KOPT-K1 (cell line): ENCODE measurements around the gene OR2V2.
A peak's percentile ranks its signal among the peaks of the same experiment; 100 is the strongest.
"Not testable (repeated sequence)": the region's sequence is repeated elsewhere in the genome, so short reads cannot be mapped to it uniquely, and the experiment has no call there.

ENCODE experiments used
- H3K27ac ChIP-seq: fragments of 200-600 bp; sonication (generic); 2 replicates; pipeline ENCODE4 v1.5.1; 2016; ENCODE audit warnings: antibody characterized with exemption, mild to moderate bottlenecking, low read depth, low read length; ENCODE audit not compliant: poor library complexity, severe bottlenecking
- H3K36me3 ChIP-seq: fragments of 200-600 bp; sonication (generic); 2 replicates; pipeline ENCODE4 v1.5.1; 2017; ENCODE audit warnings: antibody characterized with exemption, mild to moderate bottlenecking, low read length, moderate library complexity; ENCODE audit not compliant: insufficient read depth
- H3K9me3 ChIP-seq: fragments of 200-600 bp; sonication (generic); 2 replicates; pipeline ENCODE4 v1.5.1; 2017; ENCODE audit warnings: antibody characterized with exemption, low read length, mild to moderate bottlenecking; ENCODE audit not compliant: insufficient read depth, poor library complexity, severe bottlenecking

Gene OR2V2

DNA sequence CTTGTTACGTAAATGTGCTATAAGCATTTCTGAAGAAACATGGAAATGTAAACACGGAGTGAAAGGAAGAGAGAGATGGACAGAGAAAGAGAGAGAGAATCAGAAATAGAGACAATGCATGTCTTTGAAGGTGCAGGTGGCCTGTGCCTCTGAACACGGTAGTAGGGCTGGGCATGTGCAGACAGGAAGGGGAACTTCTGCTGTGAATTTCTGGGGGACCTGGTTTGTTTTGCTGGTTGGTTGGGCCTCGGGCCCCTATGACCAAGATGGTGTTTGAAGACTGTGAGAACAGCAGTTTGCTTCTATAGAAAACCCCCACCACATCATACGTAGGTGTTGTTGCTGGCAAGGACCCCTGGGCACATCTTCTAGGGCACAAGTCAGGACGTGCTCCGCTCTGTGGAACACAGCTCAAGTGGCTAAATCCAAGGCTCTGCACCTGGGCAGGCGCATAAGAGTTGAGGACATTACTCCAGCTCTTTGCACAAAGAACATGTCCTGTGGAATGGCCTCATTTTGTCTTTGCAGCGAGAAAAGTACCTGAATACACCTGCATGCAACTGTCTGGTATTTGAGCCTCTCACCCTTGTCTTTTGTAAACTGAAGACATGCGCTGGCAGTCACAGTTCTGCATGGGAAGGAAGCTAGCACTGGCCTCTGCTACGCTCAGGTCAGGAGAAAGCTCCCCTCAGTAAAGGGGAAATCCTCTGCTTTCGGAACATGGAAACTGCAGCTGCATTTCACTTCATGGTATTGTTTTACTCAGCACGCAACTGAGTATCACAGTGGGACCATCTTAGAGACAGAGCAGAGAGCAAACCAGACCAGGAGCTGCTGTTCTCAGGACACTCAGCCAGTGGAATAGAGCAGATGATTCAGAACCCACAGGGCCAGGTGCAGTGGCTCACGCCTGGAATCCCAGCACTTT is 2.7 kb downstream of the OR2V2 start:
- no peaks in the 10 kb centered on the region for H3K36me3 ChIP-seq
- no peak overlapping the region for H3K27ac ChIP-seq
- H3K9me3 ChIP-seq = peaks cover 10% of the 10 kb centered on the region

DNA sequence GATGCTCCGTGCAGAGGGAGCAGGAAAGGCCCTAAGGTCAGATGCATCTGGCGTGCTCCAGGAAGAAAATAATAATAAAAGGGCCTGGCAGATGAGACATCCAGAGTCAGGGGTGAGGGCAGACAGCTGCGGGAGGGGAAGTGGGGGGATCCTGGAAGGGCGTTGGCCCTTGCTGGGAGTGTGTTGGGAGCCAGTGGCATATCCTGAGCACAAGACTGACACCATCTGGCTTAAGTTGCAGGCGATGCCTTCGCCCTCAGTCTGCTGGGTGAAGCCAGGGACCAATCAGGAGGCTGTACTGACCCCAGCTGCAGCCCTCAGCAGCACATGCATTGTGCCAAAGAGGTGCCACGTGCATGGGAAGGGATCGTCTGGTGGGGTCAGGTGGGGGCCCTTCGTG is 3.8 kb downstream of the OR2V2 start:
- Histone ChIP-seq H3K9me3 (no peaks in the 10 kb centered on the region), H3K36me3 (no peaks in the 10 kb centered on the region), H3K27ac (no peak overlapping the region)

DNA sequence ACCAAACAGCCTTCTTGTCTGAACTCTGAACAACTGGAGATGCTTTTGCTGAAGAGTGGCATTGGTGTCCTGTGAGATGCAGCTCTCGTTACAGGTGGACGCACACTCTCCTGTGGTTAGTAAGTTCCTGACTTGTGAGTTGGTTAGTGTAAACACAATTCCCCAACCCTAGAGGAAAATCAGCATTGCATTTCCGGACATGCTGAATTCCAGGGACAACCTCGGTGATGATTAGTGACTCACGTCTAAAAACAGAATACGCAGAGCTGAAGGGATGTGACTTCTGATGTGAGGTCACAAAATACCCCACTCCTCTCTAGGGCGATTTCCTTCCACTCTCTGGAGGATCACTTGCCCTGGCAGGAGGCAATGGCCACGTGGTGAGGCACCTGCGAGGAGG is 5.0 kb downstream of the OR2V2 start:
- Histone ChIP-seq H3K27ac (no peak overlapping the region), H3K36me3 (no peaks in the 10 kb centered on the region), H3K9me3 (no peaks in the 10 kb centered on the region)

DNA sequence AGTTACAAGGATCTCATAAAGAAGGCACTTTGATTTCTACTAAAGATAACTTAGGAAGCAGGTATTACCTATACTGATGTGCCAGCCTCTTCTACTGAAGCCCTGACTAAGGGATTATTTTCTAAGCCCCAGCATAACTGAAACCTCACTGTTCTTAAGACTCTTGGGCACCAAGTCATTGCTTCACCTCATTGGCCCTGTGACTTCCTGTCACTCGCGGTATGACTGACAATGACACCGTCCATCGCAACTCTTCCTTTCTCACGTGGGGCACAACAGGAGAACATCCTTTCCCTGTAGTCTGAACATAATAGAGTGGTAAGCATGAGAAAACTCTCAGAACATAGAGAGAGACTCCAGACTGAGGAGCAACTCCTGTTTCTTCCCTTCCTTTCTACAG is 6.4 kb downstream of the OR2V2 start:
- H3K27ac ChIP-seq = no peak overlapping the region
- no peaks in the 10 kb centered on the region for H3K36me3 ChIP-seq
- H3K9me3 ChIP-seq = no peaks in the 10 kb centered on the region

DNA sequence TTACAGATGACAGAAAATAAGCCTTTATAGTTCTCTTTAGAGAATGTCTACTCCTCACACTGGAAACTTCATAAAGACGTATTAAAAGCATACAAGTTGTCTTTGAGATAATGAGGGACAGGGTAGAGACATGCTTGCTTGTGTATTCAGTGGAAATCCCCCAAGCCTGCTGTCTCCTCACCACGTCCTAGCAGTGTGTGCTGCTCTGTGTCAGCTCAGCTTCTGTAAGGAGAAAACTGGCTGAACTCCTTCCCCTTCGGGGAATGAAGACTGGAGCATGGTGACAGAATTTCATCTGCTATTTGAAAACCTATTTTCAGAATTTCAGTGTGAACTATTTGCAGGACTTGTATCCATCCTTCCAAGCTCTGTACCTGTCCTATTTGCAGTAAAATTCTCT is 9.4 kb downstream of the OR2V2 start:
- no peaks in the 10 kb centered on the region for H3K36me3 ChIP-seq
- no peaks in the 10 kb centered on the region for H3K9me3 ChIP-seq
- H3K27ac ChIP-seq = no peak overlapping the region

DNA sequence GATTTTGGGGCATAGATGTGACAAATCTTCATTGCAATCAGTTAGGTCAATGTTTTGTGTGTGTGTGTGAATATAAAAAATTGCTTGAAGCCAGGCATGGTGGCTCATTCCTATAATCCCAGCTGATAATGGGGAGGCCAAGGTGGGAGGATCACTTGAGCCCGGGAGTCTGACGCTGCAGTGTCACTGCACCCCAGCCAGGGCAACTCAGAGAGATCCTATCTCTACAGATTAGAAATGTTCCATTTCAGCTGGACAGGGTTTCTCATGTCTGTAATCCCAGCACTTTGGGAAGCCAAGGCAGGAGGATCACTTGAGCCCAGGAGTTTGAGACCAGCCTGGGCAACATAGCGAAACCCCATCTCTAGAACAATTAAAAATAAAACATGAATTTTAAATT is 11.5 kb downstream of the OR2V2 start:
- Histone ChIP-seq H3K9me3 (no peaks in the 10 kb centered on the region), H3K36me3 (no peaks in the 10 kb centered on the region), H3K27ac (no peak overlapping the region)

DNA sequence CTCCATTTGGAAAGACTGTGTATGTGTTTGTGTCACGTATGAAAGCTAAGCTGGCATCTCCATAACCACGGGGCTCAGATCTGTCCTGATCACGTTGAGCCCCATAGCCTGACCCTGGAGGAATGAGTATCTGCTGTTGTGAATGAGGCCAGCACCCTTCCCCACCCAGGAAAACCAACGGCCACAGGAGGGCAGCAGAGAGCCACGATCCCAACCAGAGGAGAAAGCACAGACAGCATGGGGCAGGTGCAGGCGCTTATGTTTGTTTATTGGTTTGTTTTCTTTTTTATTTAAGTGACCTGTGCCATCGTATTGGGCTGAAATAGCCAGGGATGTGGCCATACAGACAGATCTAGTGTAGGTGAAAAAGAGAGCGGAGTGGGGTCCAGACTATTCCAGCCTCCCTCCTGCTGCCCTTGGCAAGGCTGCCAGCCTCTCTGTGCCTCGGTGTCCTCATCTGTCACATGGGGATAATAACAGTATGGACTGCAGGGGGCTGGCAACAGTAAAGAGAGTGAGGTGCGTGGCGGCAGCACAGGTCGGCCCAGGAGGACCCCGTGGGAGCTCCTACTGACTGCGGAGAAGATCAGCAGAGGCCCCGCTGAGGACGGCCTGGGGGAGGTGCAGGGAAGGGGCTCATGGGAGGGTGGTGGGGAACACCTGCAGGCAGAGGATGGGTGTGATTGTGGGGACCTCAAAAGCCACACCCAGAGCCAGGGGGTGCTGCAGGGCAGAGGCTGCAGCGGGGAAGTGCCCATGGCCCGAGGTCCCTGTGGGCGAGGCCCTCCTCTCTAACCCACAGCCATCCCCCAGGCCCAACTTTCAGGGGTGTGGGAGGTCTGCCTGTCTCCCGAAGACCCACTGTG is 12.1 kb downstream of the OR2V2 start:
- Histone ChIP-seq H3K36me3 (no peaks in the 10 kb centered on the region), H3K9me3 (no peaks in the 10 kb centered on the region), H3K27ac (peak overlapping the region; percentile 52)

DNA sequence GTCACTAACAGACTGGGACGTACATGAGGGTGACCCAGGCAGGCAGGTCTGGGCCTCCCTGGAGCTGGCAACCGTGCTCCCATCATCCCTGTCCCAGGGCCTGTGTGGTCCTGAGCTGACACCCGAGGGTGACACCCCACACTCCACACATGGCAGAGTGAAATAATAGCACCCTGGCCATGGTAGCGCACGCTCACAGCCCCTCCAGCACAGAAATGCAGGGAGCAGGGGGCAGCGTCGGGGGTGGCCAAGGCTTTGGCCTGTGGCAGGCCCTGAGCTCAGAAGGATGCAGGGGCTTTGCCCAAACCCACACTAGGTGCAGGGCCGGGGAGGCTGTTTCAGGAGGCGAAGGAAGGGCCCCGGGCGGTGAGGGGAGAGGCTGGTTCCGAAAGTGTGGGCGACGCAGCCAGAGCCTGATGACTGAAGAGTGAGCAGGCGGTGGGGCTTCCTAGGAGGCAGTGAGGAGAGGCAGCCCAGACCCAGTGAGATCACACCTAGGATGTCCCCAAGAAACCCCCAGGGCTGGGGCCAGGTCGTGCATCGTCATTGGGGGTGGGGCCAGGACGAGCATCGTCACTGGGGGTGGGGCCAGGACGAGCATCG is 12.9 kb downstream of the OR2V2 start:
- H3K36me3 ChIP-seq = no peaks in the 10 kb centered on the region
- H3K9me3 ChIP-seq = no peaks in the 10 kb centered on the region
- H3K27ac ChIP-seq = peak overlapping the region; percentile 52

DNA sequence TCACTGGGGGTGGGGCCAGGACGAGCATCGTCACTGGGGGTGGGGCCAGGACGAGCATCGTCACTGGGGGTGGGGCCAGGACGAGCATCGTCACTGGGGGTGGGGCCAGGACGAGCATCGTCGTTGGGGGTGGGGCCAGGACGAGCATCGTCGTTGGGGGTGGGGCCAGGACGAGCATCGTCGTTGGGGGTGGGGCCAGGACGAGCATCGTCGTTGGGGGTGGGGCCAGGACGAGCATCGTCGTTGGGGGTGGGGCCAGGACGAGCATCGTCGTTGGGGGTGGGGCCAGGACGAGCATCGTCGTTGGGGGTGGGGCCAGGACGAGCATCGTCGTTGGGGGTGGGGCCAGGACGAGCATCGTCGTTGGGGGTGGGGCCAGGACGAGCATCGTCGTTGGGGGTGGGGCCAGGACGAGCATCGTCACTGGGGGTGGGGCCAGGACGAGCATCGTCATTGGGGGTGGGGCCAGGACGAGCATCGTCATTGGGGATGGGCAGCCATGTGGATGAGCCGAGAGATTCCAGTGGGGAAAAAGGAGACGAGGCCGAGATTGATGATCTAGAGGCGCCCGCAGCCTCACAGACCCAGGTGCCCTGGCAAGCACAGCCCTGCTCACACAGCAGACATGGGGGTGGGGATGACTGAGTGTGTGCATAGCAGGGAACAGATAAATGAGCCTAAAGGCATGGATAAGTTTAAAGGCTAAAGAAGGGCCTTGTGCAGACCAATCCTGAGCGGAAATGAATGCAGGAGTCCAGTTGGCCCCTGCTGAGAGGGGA is 13.6 kb downstream of the OR2V2 start:
- not testable (repeated sequence) for H3K36me3 ChIP-seq, H3K9me3 ChIP-seq
- peak overlapping the region; percentile 50 for H3K27ac ChIP-seq

DNA sequence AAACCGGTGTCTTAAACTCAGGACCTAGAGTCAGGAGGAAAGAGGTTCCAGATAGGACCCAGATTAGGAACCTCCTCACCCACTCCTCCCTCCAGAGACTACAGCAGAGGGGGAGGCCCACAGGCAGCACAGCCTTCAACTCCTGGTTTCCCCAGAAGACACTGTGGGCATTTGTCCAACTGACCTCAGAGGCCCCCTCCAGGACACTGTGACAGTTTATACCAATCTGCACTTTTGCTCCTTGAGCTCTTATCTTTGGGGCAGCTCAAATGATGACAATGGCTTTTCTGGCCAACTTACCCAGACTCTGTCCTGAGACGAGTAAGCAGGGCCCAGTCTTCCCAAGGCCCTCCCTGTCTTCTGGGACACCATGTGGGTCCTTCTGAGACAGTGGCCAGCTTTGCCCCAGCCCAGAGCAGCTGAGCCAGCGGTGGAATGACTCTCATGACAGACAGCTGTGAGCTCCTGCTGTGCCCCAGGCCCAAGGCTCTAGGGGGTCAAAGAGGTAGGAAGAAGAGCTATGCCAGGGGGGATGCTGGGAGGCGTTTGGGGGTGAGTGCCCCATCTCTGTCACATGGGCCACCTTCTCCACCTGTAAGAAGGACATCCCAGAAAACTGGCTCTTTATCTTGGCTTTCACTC is 14.3 kb downstream of the OR2V2 start:
- H3K36me3 ChIP-seq = no peaks in the 10 kb centered on the region
- no peaks in the 10 kb centered on the region for H3K9me3 ChIP-seq
- H3K27ac ChIP-seq = peak overlapping the region; percentile 50

DNA sequence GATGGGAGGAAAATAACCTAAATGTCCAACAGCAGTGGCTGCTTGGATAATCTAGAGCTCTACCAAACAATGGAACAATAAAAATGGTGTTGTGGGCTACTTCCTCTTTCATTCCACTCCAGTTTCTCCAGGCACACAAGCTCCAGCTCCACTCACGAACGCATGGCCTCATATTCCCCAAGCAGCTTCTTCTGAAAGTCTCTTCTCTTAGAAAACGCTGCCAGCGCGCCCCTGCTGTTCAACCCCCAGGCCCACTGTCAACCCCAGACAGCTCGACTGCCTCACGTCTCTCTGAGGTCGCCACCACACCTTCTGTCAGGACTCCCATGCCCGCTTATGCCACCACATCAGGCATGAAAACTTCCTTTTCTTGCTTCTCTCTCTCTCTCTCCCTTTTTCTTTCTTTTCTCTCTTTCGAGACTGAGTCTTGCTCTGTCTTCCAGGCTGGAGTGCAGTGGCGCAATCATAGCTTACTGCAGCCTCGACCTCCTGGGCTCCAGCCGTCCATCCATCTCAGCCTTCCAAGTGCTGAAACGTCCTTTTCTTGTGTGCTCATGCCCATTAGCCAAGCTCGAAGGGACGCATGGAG is 16.2 kb downstream of the OR2V2 start:
- no peaks in the 10 kb centered on the region for H3K9me3 ChIP-seq
- H3K27ac ChIP-seq = no peak overlapping the region
- H3K36me3 ChIP-seq = no peaks in the 10 kb centered on the region

DNA sequence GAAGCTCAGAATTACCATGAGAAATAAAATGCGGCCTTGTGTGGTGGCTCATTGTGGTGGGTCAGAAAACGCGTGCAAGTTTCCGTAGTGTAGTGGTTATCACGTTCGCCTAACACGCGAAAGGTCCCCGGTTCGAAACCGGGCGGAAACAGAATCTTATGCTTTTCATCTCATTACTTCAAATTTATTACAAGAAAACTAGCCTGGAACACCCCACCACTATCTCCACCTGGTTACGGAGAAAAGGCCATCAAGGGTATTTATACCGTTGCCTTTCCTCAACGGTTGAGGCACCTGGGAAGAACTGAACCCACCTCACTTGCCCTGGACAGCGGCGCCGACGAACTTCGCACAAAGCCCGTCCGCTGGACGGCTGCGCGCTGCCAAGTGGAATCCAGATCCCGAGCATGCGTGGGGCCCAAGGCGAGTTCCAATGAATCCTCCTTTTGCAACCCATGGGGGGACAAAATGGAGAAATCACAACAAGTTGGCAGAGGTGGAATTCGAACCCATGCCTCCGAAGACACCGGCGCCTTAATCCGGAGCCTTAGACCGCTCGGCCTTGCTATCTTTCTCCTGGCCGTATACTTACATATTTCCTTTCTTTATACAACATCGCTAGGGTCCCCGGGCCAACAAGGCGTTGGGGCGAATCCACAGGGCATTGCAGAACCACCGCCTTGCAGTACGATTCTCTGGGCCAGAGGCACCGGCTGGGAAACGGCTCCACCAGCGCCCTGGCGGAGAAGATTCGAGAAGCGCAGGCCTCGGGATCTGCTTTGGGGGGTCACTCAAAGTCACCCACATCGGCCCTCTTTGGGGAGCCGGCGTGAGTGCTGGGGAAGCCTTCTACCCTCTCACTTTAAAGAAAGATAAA is 16.9 kb downstream of the OR2V2 start:
- H3K9me3 ChIP-seq = no peaks in the 10 kb centered on the region
- H3K36me3 ChIP-seq = no peaks in the 10 kb centered on the region
- no peak overlapping the region for H3K27ac ChIP-seq
